NB4 (cell line): ENCODE measurements around the gene TBC1D17.

Experiments used
- MYC ChIP-seq: IDR thresholded peaks from 2 replicates; pipeline ENCODE4 v1.6.1; 2011; ENCODE audit warnings: low read depth, low read length
- POLR2A ChIP-seq: IDR thresholded peaks from 2 replicates; pipeline ENCODE4 v1.6.1; 2011; ENCODE audit warnings: mild to moderate bottlenecking; ENCODE audit not compliant: insufficient read length; ENCODE audit errors: extremely low read depth
- TF ChIP-seq, protein P1 (sequence below): IDR thresholded peaks from one replicate; pipeline ENCODE4 v1.5.1; 2012; ENCODE audit warnings: low read depth, low read length
- TF ChIP-seq, protein P2 (sequence below): IDR thresholded peaks from 2 replicates; pipeline ENCODE4 v1.6.1; 2011; ENCODE audit warnings: low read depth, low read length

DNA sequence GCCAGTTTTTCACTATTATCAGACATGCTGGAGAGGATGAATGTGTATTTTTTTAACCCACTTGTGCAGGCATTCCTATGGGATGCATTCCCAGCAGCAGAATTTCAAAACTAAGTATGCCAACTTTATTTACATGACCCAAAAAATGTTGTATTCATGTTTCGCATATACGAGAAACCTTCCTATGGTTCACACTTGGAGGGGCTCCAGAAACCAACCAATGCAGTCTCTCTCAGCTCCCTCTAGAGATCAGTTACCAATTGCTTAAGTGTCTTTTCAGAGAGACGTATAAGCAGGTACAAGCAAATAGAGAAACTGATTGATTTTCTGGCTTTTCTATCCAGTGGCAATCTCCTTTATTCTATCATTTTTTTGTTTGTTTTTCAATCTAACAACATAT, 32.1 kb upstream of the TBC1D17 start:
- TF ChIP-seq POLR2A: no peak
- TF ChIP-seq, protein P1, sequence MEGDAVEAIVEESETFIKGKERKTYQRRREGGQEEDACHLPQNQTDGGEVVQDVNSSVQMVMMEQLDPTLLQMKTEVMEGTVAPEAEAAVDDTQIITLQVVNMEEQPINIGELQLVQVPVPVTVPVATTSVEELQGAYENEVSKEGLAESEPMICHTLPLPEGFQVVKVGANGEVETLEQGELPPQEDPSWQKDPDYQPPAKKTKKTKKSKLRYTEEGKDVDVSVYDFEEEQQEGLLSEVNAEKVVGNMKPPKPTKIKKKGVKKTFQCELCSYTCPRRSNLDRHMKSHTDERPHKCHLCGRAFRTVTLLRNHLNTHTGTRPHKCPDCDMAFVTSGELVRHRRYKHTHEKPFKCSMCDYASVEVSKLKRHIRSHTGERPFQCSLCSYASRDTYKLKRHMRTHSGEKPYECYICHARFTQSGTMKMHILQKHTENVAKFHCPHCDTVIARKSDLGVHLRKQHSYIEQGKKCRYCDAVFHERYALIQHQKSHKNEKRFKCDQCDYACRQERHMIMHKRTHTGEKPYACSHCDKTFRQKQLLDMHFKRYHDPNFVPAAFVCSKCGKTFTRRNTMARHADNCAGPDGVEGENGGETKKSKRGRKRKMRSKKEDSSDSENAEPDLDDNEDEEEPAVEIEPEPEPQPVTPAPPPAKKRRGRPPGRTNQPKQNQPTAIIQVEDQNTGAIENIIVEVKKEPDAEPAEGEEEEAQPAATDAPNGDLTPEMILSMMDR: no peak
- no peak for TF ChIP-seq MYC
- TF ChIP-seq, protein P2, sequence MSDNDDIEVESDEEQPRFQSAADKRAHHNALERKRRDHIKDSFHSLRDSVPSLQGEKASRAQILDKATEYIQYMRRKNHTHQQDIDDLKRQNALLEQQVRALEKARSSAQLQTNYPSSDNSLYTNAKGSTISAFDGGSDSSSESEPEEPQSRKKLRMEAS: no peak
